Measurements from ENCODE around the gene GABBR1.

GRCh38 chr6:29620630-29621029, 12.4 kb downstream of the GABBR1 start:
- TF ChIP-seq CTCF (IDR thresholded peaks at IDR 0.05) = no peak
- TF ChIP-seq CHD2 (IDR thresholded peaks at IDR 0.05; ENCODE audit: low read length, partially characterized antibody) = no peak
- TF ChIP-seq EZH2phosphoT487 (IDR thresholded peaks at IDR 0.05; ENCODE audit: borderline replicate concordance, low read depth) = no peak
- TF ChIP-seq TAF1 (IDR thresholded peaks at IDR 0.05; ENCODE audit: borderline replicate concordance, low read depth, low read length) = no peak
- no peak for TF ChIP-seq RXRA (IDR thresholded peaks at IDR 0.05; ENCODE audit: borderline replicate concordance, low read depth)
- no peak for TF ChIP-seq MAX (IDR thresholded peaks at IDR 0.05; ENCODE audit: low read depth)
- no peak for TF ChIP-seq RAD21 (IDR thresholded peaks at IDR 0.05; ENCODE audit: low read length)
- TF ChIP-seq USF2 (IDR thresholded peaks at IDR 0.05; ENCODE audit: borderline replicate concordance, low read depth, low read length) = no peak
- TF ChIP-seq JUND (IDR thresholded peaks at IDR 0.05) = no peak
